NCI-H345 treated with DMSO at 0.1 percent for 48 hours (cell line): Measurements from ENCODE around the gene BHLHE41.

ENCODE experiments used
- DNase-seq: peaks from one replicate; lab custom pipeline; 2025; ENCODE audit not compliant: unreplicated experiment; lab: John Stamatoyannopoulos, UW

The BHLHE41 gene

DNA sequence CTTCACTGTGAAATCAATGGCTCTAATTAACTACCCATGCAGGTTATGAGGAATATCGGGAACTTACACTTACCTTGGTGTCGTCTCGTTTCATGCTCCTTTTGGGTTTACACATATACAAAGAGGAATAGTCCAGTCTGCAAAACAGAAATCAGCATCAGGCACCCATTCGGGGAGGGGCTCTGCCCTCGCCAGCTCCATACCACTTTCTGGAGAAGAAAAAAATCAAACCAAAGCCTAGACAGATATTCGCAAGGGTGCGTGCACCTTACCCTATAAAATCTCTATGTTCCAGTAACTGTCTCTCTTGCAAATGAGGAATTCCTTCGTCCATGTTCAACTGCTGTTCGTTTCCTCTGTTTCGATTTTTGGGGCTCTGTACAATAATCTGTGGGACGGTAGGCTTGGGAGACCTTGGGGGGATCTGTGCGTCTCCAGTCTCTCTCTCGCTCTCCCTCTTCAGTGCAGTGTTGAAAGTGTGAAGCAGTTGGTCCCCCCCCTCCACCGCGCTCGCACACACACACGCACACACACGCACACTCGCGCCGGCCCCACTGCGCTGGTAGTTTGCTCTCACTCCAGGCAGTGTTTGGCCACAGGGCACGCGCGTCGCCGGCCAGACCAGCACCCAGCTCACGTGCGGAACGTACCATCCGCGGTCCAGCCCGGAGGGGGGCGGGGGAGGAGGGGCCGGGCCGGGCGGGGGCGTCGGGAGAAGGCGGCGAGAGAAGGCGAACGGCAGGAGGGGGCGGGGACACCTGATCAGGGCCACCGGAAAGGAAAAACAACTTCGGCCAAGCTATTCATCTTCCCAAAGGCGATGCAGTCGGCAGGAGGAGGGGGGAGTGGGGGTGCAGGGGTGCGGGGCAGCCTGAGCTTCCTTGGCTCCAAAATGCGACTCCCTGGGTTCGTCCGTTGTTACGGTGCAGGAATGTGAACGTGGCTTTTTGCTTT lies at the start of gene BHLHE41:
BHLHE41 (minus strand) TSS at position 592 of the 954 bp plus-strand sequence; CDS start at position 334, 258 bp downstream.
- DNase-seq = no peak

DNA sequence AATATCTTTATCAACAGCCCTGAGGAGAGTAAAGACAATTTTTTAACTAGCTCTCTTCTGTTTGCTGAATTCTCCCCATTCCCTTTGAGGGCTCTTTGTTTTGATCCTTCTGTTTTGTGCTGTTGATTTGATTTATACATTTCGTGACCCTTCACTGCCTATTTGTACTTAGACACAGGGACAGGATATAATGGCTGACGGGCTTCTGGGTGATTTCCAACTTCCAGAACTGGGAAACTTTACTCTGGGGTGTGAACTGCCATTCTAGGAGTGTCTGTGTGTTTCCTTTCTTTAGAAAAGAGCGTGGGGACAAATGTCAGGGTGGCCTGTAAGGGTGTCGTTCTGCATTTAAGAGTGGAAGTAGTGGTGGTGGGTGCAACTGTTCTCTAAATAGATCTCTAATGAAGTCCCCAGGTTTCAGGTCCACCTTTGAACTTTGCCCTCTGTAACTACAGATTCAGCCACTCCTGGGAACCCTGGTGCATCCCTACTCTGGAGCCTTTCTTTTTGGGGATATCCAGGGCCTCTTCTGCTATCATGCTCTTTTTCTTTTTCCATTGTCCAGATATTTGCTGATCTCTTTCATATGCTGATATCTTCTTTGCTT lies 48.2 kb upstream of the BHLHE41 start:
- DNase-seq = no peak

DNA sequence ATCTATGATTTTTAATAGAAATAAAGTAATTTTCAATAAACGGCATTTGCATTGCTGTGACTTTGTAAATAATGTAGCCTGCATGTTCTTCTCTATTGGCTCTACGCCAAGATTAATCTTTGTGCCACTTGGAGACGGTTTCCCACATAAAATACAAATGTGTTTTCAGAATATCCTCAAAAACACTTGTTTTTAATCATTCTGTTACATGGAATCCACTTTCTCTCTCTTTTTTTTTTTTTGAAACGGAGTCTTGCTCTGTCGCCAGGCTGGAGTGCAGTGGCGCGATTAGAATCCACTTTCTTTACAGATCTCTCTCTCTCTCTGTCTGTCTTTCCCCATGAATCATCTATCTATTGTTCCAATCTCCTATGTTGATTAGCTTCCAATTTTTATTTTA lies 47.7 kb upstream of the BHLHE41 start:
- no peak for DNase-seq

DNA sequence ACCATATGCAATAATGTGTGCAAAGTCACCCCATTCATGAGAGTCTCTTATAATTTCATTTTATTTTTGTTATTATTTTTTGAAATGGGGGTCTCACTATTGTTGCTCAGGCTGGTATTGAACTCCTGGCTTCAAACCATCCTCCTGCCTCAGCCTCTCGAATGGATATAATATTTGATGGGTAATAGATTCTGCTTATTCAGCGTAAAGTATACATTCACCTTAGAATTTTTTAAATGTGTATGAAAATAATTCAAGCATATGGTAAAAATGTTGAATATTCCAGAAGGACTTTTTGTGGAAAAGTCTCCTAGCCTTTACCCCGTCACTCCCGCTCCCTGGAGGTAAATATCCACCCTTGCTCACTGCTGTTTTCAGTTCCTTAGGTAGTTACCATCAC lies 47.2 kb upstream of the BHLHE41 start:
- no peak for DNase-seq

- DNase-seq = no peak
These were observed 39.3 kb upstream of the BHLHE41 start for GRCh38 chr12:26164118-26164517.

DNA sequence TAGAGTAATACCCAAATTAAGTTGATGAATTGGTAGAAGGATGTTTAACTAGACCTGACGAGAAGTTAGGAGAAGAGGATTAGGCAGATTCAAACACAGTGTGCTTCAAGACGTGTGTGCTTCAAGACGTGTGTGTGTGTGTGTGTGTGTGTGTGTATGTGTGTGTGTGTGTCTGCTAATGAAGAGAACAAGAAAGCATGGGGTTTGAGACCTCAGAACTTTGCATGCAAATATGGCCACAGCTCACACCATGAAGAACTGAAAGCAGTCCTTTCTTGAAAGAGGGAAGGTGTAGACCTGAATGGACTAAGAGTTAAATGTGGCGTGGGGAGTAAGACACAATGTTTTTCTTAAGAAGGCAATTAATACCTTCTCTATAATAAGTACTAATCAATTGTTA lies 38.1 kb upstream of the BHLHE41 start:
- no peak for DNase-seq

- DNase-seq = no peak
These were observed 37.3 kb upstream of the BHLHE41 start for GRCh38 chr12:26162174-26162573.

- DNase-seq = no peak
These were observed 33.4 kb upstream of the BHLHE41 start for GRCh38 chr12:26158078-26158764.

DNA sequence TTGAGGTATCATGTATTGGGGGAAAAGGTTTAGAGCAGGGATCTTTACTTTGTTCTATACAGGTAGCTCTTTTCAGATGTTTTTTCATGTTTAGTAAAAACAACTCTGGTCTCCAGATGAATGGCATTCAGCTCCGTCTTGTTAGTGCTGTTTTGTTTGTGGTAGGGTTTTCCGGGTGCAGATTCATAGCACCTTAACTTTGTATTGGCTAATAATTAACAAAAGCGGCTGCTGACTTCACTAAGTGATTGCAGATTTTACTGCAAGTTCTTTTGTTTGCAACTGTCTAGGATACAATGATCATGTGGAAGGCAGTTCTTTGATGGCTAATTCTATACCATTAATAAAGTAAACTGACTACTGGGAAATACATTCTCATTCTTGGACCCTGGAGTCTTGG lies 32.2 kb upstream of the BHLHE41 start:
- DNase-seq = no peak

DNA sequence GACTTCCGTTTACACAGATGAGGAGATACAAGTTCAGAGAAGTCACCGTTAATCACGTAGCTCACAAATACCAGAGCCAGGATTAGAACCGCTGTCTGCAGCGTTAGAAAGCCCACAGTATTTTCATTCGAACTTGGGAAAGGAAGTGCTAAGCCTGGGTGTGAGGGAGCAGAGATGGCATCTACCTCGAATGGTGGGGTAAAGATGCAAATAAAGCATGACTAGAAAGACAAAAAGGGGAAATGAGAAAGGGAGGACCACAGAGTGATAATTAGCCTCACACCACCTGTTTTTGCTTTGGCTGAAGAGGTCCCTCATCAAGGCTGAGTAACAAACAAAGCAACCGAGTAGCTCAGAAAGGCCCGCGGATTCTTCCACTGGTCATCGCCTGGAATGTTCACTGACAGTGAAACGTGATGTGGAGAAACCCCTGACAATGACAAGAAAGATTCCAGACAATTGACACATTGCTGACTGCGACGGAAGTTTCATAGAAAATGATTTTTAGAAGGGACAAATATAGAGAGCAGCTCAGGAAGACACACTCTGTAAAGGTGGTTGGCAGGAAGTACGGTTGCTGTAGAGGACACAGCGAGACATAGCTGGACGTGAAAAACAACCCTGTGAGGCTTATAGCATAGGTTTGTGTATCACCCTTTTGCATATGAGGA lies 31.5 kb upstream of the BHLHE41 start:
- DNase-seq = no peak

DNA sequence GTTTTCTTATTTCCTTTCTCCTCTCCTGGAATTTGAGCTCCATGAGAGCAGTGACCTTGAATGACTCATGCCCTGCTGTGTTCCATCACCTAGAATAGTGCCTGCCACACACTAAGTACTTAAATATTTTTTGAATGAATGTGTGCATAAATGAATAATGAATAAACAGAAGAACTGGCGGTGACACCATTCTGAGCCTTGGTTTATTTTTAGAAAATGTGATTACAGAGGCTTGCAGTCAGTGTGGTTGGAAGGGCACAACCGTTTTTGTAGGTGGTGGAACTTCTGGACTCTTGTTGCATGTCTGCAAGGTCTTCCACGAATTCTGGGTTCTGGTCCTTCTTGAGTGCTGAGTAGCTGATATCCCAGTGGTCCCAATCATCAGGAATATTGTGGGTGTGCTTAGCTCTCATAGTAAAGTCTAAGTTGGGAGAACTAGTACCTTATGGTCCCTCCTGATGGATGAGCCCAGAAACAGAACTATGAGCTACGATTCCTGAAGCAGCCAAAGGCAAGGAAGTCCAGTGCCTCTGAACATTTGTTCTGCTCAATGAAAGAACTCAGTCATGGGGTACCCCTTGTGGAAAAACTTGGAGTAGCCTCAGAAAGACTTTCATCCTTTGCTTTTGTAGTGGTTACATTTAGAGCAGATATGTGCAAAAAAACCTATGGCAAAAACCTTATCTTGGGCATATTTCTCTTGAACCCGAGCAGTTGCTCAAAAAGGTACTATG lies 28.8 kb upstream of the BHLHE41 start:
- DNase-seq = no peak

GRCh38 chr12:26152507-26153102 lies 27.8 kb upstream of the BHLHE41 start:
- no peak for DNase-seq

GRCh38 chr12:26150736-26151450 lies 26.1 kb upstream of the BHLHE41 start:
- DNase-seq = no peak

GRCh38 chr12:26149968-26150500 lies 25.2 kb upstream of the BHLHE41 start:
- DNase-seq = no peak

GRCh38 chr12:26148291-26148690 lies 23.5 kb upstream of the BHLHE41 start:
- DNase-seq = no peak

GRCh38 chr12:26143291-26143690 lies 18.5 kb upstream of the BHLHE41 start:
- DNase-seq = no peak

- no peak for DNase-seq
These were observed 14.0 kb upstream of the BHLHE41 start for GRCh38 chr12:26138860-26139259.

DNA sequence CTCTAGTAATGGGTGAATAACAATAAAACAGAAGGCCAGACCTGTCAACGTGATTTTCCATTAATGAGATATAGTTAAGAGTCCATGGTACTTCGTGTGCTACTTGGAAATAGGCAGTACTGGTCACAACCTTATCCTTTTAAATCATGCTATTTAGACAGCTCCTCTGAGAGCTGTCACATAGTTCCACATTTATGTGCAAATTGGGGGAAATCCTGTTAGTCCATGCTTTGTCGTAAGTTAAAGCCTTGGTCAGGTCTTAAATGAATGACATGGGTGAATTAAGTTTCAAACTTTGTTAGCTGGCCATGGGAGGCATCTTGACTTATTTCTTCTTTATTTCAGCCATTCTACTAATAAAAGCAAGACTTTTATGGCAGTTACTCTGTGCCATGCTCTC lies 11.9 kb upstream of the BHLHE41 start:
- no peak for DNase-seq

GRCh38 chr12:26135571-26135970 lies 10.7 kb upstream of the BHLHE41 start:
- no peak for DNase-seq
